Lung microvascular endothelial cell (primary cell): ENCODE data around the gene CYREN. TPM values are rescaled to one million over a fixed set of nuclear protein-coding genes. Genes with fewer than 3 reads are reported as not detected.
"Not testable (repeated sequence)": the region's sequence is repeated elsewhere in the genome, so short reads cannot be mapped to it uniquely, and the experiment has no call there.

Source experiments
- DNase-seq, 2 donors: peaks; one replicate each; pipeline versions ENCODE4 v3.0.0 to v3.0.0-alpha.2; 2010; ENCODE audit warnings: low read depth in 2 of 2
- total RNA-seq: library from RNA; depleted of rRNA; stranded (reverse); fragments of >200 nt; gene quantifications from 2 replicates; pipeline ENCODE4 v1.2.1, GENCODE V29; 2014

CYREN gene
- total RNA-seq, 1 donor from 2014 or later: 10.7 TPM

- peak in 1 of 2 donors; percentile 65 for DNase-seq
Measured at GRCh38 chr7:135160858-135161653, 9.5 kb downstream of the CYREN start.

GRCh38 chr7:135160098-135160857 lies 10.2 kb downstream of the CYREN start:
- peak; percentile 80 to 85 for DNase-seq

GRCh38 chr7:135159359-135160085 lies 11.0 kb downstream of the CYREN start:
- peak in 1 of 2 donors; percentile 27 for DNase-seq

GRCh38 chr7:135158874-135159273 lies 11.6 kb downstream of the CYREN start:
- DNase-seq: no peak

GRCh38 chr7:135158141-135158655 lies 12.3 kb downstream of the CYREN start:
- no peak for DNase-seq

GRCh38 chr7:135156290-135156689 lies 14.2 kb downstream of the CYREN start:
- no peak for DNase-seq

- DNase-seq: no peak
Measured at GRCh38 chr7:135154734-135155133, 15.8 kb downstream of the CYREN start.

- no peak for DNase-seq
Measured at GRCh38 chr7:135152442-135152841, 18.1 kb downstream of the CYREN start.

- DNase-seq: peak; percentile 56 to 61
Measured at GRCh38 chr7:135151533-135151932, 19.0 kb downstream of the CYREN start.

GRCh38 chr7:135151132-135151531 lies 19.4 kb downstream of the CYREN start:
- peak; percentile 36 to 73 for DNase-seq

GRCh38 chr7:135150072-135150782 lies 20.3 kb downstream of the CYREN start:
- peak; percentile 26 to 68 for DNase-seq

GRCh38 chr7:135147899-135148721 lies 22.4 kb downstream of the CYREN start, which contains the start of gene TMEM140:
TMEM140 (plus strand) TSS chr7:135148072; CDS start chr7:135164442, 16,370 bp downstream.
- DNase-seq: peak; percentile 89 to 97

GRCh38 chr7:135147341-135147898 lies 23.1 kb downstream of the CYREN start:
- peak; percentile 57 to 90 for DNase-seq

GRCh38 chr7:135143885-135144668 lies 26.4 kb downstream of the CYREN start:
- peak; percentile 43 to 93 for DNase-seq

GRCh38 chr7:135129579-135129978 lies 40.9 kb downstream of the CYREN start:
- DNase-seq: no peak

GRCh38 chr7:135128931-135129330 lies 41.6 kb downstream of the CYREN start:
- no peak for DNase-seq

GRCh38 chr7:135124631-135125030 lies 45.9 kb downstream of the CYREN start:
- not testable (repeated sequence) for DNase-seq

- DNase-seq: no peak
Measured at GRCh38 chr7:135121868-135122267, 48.6 kb downstream of the CYREN start.

GRCh38 chr7:135117096-135117495 lies 53.4 kb downstream of the CYREN start:
- no peak for DNase-seq
